ENCODE results near the gene PABPN1. TPM values are rescaled to one million over a fixed set of nuclear protein-coding genes. Genes with fewer than 3 reads are reported as not detected.

Gene PABPN1
- total RNA-seq, 2 donors from 2014 or later: 67.9 to 79.0 TPM

GRCh38 chr14:23299986-23300686 lies 21.1 kb upstream of the PABPN1 start:
- DNase-seq (ENCODE audit: low spot score): peak; percentile 80
- intact Hi-C loops (cut with DNase I): no loop called here

DNA sequence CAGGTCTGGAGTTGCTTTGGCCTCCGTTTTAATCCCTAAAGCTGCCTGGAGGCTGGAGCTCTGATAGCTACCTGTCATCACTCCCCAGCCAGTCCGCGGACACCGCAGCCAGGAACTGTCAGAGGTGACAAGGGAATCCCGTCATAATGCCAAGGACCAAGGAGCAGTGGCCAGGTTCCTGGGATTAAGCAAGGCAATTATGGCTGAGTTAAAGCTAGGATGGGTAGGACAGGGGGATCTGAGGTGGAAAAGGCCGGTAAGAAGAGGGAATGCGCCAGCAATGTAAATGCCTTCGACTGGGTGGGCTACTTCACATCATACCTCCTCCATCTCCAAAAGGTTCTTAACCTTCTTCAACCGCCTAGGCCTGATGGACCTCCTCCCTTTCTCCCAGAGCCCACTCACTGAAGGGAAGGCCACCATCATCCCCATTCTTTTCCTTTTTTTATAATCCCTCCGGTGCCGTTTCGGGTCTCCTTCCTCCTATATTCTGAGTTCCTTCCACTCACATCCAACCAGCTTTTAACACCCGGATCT lies 20.5 kb upstream of the PABPN1 start:
- intact Hi-C loops (cut with DNase I): no loop called here
- peak; percentile 84 for DNase-seq (ENCODE audit: low spot score)

GRCh38 chr14:23301288-23301968 lies 19.8 kb upstream of the PABPN1 start:
- intact Hi-C loops (cut with DNase I): no loop called here
- DNase-seq (ENCODE audit: low spot score): peak; percentile 99

DNA sequence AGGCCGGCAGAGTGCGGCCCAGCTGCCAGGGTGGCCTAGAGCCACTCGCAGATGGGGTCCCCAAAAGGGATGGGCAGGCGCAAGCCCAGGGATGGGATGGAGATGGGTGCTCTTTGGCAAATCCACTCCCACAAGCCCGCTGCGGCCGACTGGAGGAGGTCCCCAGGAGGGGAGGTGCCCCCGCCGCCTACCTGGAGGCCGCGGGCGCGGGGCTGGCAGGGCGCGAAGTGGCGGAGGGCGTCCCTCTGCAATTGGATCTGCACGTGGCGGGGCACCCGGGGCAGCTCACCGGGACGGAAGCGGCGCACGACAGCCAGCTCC lies 19.3 kb upstream of the PABPN1 start:
- no peak for DNase-seq (ENCODE audit: low spot score)
- intact Hi-C loops (cut with DNase I): no loop called here

- peak; percentile 90 for DNase-seq (ENCODE audit: low spot score)
- intact Hi-C loops (cut with DNase I): no loop called here
These were observed 18.7 kb upstream of the PABPN1 start, which contains the start of gene PPP1R3E for GRCh38 chr14:23302290-23303225. Gene PPP1R3E, minus strand, starts transcription at chr14:23302859. Its CDS starts 283 bp downstream, at chr14:23302576.

- peak; percentile 97 for DNase-seq (ENCODE audit: low spot score)
- intact Hi-C loops (cut with DNase I): no loop called here
These were observed 14.7 kb upstream of the PABPN1 start, which contains the start of gene BCL2L2 for GRCh38 chr14:23306412-23307145. Gene BCL2L2, plus strand, starts transcription at chr14:23306833. Its CDS starts 935 bp downstream, at chr14:23307768.

DNA sequence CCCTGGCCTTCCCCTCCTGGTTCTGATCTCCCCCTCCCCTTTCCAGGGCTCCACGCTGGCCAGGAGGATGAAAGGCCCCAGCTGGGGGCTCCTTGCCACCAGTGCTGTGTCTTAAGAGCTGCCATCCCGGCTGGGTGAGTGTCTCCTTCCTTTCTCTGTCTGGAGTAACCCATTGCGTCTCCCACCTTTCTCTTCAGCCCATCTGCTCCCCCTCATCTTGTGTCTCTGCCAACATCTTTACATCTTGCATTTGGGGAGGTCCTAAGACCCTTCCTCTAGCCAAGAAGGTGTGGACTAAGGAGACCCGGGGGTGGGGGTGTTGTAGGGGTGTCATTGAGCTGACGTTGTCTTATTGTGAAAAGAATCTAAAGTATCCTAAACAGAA lies 14.1 kb upstream of the PABPN1 start:
- DNase-seq (ENCODE audit: low spot score): no peak
- intact Hi-C loops (cut with DNase I): no loop called here

GRCh38 chr14:23307687-23308644 lies 13.3 kb upstream of the PABPN1 start:
- intact Hi-C loops (cut with DNase I): no loop called here
- no peak for DNase-seq (ENCODE audit: low spot score)

- intact Hi-C loops (cut with DNase I): no loop called here
These were observed 12.4 kb upstream of the PABPN1 start for GRCh38 chr14:23308721-23309445.

GRCh38 chr14:23310546-23310945 lies 10.7 kb upstream of the PABPN1 start:
- intact Hi-C loops (cut with DNase I): no loop called here
- DNase-seq (ENCODE audit: low spot score): no peak

More at GRCh38 chr14:23308721-23309445, 12.4 kb upstream of the PABPN1 start:
- no peak for DNase-seq (ENCODE audit: low spot score)

GRCh38 chr14:23316300-23316699 lies 5.0 kb upstream of the PABPN1 start:
- DNase-seq (ENCODE audit: low spot score): no peak
- intact Hi-C loops (cut with DNase I): no loop called here

- intact Hi-C loops (cut with DNase I): loop anchor here (5.0 to 10.0 kb wide), 3 partner anchors 125 to 448 kb away; partner anchors contain the start of genes LRP10 (in 1 of the 2), THTPA (in 1 of the 2) and ZFHX2 (in 1 of the 2)
- DNase-seq (ENCODE audit: low spot score): no peak
These were observed 1.3 kb upstream of the PABPN1 start for GRCh38 chr14:23319746-23320583.

- no peak for DNase-seq (ENCODE audit: low spot score)
- intact Hi-C loops (cut with DNase I): loop anchor here (5.0 to 10.0 kb wide), 3 partner anchors 123 to 450 kb away; partner anchors contain the start of genes LRP10 (in 1 of the 2), THTPA (in 1 of the 2) and ZFHX2 (in 1 of the 2)
These were observed 603 bp downstream of the PABPN1 start for GRCh38 chr14:23321572-23322547.

Data from posterior vena cava (tissue), 2 donors.